ENCODE measurements around the gene RHBDF2. TPM values are rescaled to one million over a fixed set of nuclear protein-coding genes. Genes with fewer than 3 reads are reported as not detected.

The RHBDF2 gene
- total RNA-seq, 1 experiment from 2014 or later: 33.4 TPM

DNA sequence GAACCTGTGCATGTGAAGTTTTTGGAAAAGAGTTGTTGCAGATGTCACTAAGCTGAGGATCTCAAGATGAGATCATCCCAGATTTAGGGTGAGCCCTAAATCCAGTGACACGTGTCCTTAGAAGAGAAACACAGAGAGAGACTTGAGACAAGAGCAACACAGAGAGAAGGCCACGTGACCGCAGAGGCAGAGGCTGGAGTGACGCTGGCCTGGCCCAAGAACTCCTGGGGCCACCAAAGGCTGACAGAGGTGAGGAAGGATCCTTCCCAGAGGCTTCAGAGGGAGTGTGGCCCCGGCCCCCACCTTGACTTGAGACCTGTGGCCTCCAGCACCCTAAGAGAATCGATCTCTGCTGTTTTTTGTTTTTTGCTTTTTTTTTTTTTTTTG lies 12.1 kb upstream of the RHBDF2 start:
- no peak overlapping the region for H3K4me3 Mint-ChIP-seq (ENCODE audit: unreplicated experiment)
- no peaks in the 10 kb centered on the region for H3K9me3 Mint-ChIP-seq (ENCODE audit: unreplicated experiment)
- peaks cover 5% of the 10 kb centered on the region for H3K4me1 Mint-ChIP-seq (ENCODE audit: insufficient read depth, unreplicated experiment)
- TF ChIP-seq, protein P1, sequence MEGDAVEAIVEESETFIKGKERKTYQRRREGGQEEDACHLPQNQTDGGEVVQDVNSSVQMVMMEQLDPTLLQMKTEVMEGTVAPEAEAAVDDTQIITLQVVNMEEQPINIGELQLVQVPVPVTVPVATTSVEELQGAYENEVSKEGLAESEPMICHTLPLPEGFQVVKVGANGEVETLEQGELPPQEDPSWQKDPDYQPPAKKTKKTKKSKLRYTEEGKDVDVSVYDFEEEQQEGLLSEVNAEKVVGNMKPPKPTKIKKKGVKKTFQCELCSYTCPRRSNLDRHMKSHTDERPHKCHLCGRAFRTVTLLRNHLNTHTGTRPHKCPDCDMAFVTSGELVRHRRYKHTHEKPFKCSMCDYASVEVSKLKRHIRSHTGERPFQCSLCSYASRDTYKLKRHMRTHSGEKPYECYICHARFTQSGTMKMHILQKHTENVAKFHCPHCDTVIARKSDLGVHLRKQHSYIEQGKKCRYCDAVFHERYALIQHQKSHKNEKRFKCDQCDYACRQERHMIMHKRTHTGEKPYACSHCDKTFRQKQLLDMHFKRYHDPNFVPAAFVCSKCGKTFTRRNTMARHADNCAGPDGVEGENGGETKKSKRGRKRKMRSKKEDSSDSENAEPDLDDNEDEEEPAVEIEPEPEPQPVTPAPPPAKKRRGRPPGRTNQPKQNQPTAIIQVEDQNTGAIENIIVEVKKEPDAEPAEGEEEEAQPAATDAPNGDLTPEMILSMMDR (IDR thresholded peaks at IDR 0.05; ENCODE audit: unreplicated experiment): no peak
- ChIA-PET POLR2A (interaction anchor here (1.3 to 1.4 kb wide), 2 partner anchors 38 to 61 kb away, joined by 3 to 5 read pairs; no protein-coding TSS in a partner anchor), CTCF (interaction anchor here (2.0 kb wide), 1 partner anchor 9 kb away, joined by 5 read pairs; no protein-coding TSS in a partner anchor)
- no peak overlapping the region for H3K27ac Mint-ChIP-seq (ENCODE audit: low read depth, unreplicated experiment)
- DNase-seq (ENCODE audit: unreplicated experiment): no peak
- H3K36me3 Mint-ChIP-seq (ENCODE audit: insufficient read depth, unreplicated experiment): no peaks in the 10 kb centered on the region
- peaks cover 6% of the 10 kb centered on the region for H3K27me3 Mint-ChIP-seq (ENCODE audit: insufficient read depth, unreplicated experiment)
- no TSS peak for BruUV-seq (replicated peaks)
- intact Hi-C loops (cut with micrococcal nuclease): no loop called here

DNA sequence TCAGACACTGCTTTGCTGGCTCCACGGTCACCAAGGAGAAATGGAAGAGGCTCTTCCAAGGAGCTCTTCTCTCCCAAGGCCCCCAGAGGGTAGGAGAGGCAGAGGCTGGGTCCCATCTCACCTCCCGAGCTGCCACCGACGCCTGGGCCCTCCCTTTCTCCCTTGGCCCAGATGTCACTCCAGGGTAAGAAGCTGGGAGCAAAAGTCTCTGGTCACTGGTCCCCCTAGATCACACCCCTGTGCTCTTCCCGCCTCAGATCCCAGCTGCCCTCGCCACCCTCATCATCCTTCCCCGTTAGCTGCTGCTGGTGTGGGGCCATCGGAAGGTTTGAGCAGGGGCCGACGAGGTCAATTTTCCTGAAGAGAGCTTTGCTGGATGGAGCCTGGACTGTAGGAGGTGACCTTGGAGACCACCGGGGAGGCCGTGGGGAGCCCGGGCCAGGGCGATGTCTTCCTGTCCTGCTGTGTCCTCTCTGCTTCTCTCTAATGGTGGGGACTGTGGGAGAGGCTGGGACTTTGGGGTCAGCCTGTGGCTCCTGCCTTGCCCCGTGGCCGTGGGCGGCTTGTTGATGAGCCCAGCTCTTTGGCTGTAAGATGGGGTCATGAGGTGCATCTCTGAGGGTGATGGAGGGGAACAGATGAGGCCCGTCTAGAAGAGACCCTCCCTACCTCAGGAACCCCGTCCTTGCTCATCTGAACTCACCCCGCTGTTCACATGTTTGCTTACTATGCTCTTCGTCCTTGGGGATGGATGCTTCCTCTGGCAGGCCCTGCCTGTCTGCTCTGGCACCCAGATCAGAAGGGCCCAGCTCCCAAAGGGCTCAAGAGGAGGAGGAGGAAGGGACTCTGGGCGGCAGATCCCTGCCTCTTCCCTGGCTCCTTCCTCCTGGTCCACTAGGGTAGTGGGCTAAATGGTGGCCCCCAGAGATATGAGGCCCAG lies 11.4 kb upstream of the RHBDF2 start:
- ChIA-PET POLR2A (interaction anchor here (1.2 to 1.5 kb wide), 4 partner anchors 27 to 60 kb away, joined by 3 to 5 read pairs (median 3); no protein-coding TSS in a partner anchor), CTCF (interaction anchor here (0.6 to 2.0 kb wide), 7 partner anchors 10 to 416 kb away, joined by 3 to 6 read pairs (median 3); no protein-coding TSS in a partner anchor)
- TF ChIP-seq, protein P1 (IDR thresholded peaks at IDR 0.05; ENCODE audit: unreplicated experiment): no peak
- intact Hi-C loops (cut with micrococcal nuclease): no loop called here
- no peak overlapping the region for H3K27ac Mint-ChIP-seq (ENCODE audit: low read depth, unreplicated experiment)
- no TSS peak for BruUV-seq (replicated peaks)
- no peak for DNase-seq (ENCODE audit: unreplicated experiment)
- H3K9me3 Mint-ChIP-seq (ENCODE audit: unreplicated experiment): no peaks in the 10 kb centered on the region
- no peaks in the 10 kb centered on the region for H3K36me3 Mint-ChIP-seq (ENCODE audit: insufficient read depth, unreplicated experiment)
- peaks cover 12% of the 10 kb centered on the region for H3K27me3 Mint-ChIP-seq (ENCODE audit: insufficient read depth, unreplicated experiment)
- no peak overlapping the region for H3K4me3 Mint-ChIP-seq (ENCODE audit: unreplicated experiment)
- H3K4me1 Mint-ChIP-seq (ENCODE audit: insufficient read depth, unreplicated experiment): peaks cover 5% of the 10 kb centered on the region

DNA sequence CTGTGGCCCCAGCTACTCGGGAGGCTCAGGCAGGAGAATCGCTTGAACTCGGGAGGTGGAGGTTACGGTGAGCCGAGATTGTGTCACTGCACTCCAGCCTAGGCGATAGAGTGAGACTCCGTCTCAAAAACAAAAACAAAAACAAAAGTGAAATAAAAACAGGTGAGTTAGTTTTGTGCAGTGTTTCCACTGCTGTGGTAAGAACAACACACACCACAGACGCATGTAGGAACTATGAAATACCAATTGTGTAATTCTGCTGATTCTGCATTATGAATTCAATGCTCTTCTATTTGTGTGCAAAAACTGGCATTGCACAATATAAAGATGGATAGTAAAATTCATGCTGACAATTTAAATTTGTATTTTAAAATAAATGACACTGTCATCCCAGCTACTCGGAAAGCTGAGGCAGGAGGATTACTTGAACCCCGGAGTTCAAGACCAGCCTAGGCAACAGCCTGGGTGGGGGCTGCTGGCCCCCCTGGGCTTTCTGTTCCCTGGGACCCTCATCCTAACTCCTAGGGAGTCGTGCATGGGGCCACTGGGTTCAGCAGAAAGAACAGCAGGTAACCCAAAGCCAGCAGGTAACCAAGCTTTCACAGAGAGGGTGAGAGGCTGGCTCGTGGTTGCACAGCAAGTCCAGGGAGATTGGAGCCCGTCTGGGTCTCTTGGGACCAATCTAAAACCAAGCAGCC lies 10.6 kb upstream of the RHBDF2 start:
- Mint-ChIP-seq H3K27me3 (ENCODE audit: insufficient read depth, unreplicated experiment) (peaks cover 14% of the 10 kb centered on the region), H3K4me1 (ENCODE audit: insufficient read depth, unreplicated experiment) (peaks cover 5% of the 10 kb centered on the region), H3K9me3 (ENCODE audit: unreplicated experiment) (no peaks in the 10 kb centered on the region), H3K36me3 (ENCODE audit: insufficient read depth, unreplicated experiment) (no peaks in the 10 kb centered on the region), H3K27ac (ENCODE audit: low read depth, unreplicated experiment) (no peak overlapping the region), H3K4me3 (ENCODE audit: unreplicated experiment) (no peak overlapping the region)
- DNase-seq (ENCODE audit: unreplicated experiment): no peak
- intact Hi-C loops (cut with micrococcal nuclease): no loop called here
- ChIA-PET CTCF (interaction anchor here (0.6 to 11.5 kb wide), 11 partner anchors 10 to 415 kb away, joined by 3 to 134 read pairs (median 3); partner anchors contain the start of genes AANAT and RHBDF2), POLR2A (interaction anchor here (0.9 to 1.5 kb wide), 5 partner anchors 11 to 48 kb away, joined by 3 to 5 read pairs (median 3); no protein-coding TSS in a partner anchor)
- no TSS peak for BruUV-seq (replicated peaks)
- TF ChIP-seq, protein P1 (IDR thresholded peaks at IDR 0.05; ENCODE audit: unreplicated experiment): no peak
